Fibroblast of skin of left quadriceps (primary cell): ENCODE data around the gene UBXN7.
"Not testable (repeated sequence)": the region's sequence is repeated elsewhere in the genome, so short reads cannot be mapped to it uniquely, and the experiment has no call there.

Source experiments
- DNase-seq, 2 experiments: peaks; one replicate each; pipeline ENCODE4 v3.0.0-alpha.2; 2013; ENCODE audit warnings: low read depth in 2 of 2

UBXN7 gene

GRCh38 chr3:196316799-196317686 lies 115.2 kb downstream of the UBXN7 start:
- not testable (repeated sequence) for DNase-seq

- no peak for DNase-seq
These were observed 116.4 kb downstream of the UBXN7 start for GRCh38 chr3:196315821-196316220.

- no peak for DNase-seq
These were observed 117.6 kb downstream of the UBXN7 start for GRCh38 chr3:196314597-196314996.

GRCh38 chr3:196314086-196314485 lies 118.1 kb downstream of the UBXN7 start:
- not testable (repeated sequence) for DNase-seq

- not testable (repeated sequence) for DNase-seq
These were observed 129.3 kb downstream of the UBXN7 start for GRCh38 chr3:196302960-196303359.

- not testable (repeated sequence) for DNase-seq
These were observed 129.7 kb downstream of the UBXN7 start for GRCh38 chr3:196302551-196302950.

- no peak for DNase-seq
These were observed 133.7 kb downstream of the UBXN7 start for GRCh38 chr3:196298521-196298920.
